Panc1 (cell line): ENCODE measurements around the gene CWC27. TPM values are rescaled to one million over a fixed set of nuclear protein-coding genes. Genes with fewer than 3 reads are reported as not detected.

Experiments
- ATAC-seq: fragments of 200-7000 bp; cut with Tn5 transposase; 2 replicates; pipeline ENCODE4 v1.9.1; 2020; ENCODE audit warnings: mild to moderate bottlenecking, moderate library complexity
- BruUV-seq: library from RNA; stranded (reverse); fragments of 400-500 nt; replicated peaks from 2 replicates; lab custom pipeline; 2021; lab: Mats Ljungman, UMichigan
- CTCF ChIA-PET: fragments of 300-600 bp; sonication (Branson Sonifier 250); formaldehyde crosslinking; loops from one replicate; lab custom pipeline; 2022; ENCODE audit warnings: antibody characterized with exemption; lab: Charles Lee
- POLR2A ChIA-PET: fragments of 300-600 bp; sonication (Branson Sonifier 250); formaldehyde crosslinking; loops from one replicate; lab custom pipeline; 2022; ENCODE audit warnings: antibody characterized with exemption; lab: Charles Lee
- DNase-seq: peaks from one replicate; pipeline ENCODE4 v3.0.0-alpha.2; 2010; ENCODE audit warnings: low read depth, low spot score
- H3K27ac ChIP-seq: 2 replicates; pipeline ENCODE4 v1.5.1; 2011; ENCODE audit warnings: mild to moderate bottlenecking, low read length, inconsistent platforms
- H3K27me3 ChIP-seq: fragments of 200-500 bp; sonication (Bioruptor generic); 2 replicates; pipeline ENCODE4 v1.6.0; 2014; ENCODE audit warnings: low read length, inconsistent platforms; ENCODE audit not compliant: control insufficient read depth, insufficient read depth
- H3K36me3 ChIP-seq: fragments of 200-500 bp; sonication (Bioruptor generic); 2 replicates; pipeline ENCODE4 v1.5.1; 2014; ENCODE audit warnings: inconsistent platforms, mild to moderate bottlenecking, low read length, moderate library complexity; ENCODE audit not compliant: control insufficient read depth, insufficient read depth
- H3K4me1 ChIP-seq: 2 replicates; pipeline ENCODE4 v1.5.1; 2011; ENCODE audit warnings: inconsistent platforms, mild to moderate bottlenecking, low read length, moderate library complexity; ENCODE audit not compliant: control insufficient read depth, insufficient read depth
- H3K4me3 ChIP-seq, 2 experiments: 2 replicates each; pipeline ENCODE4 v1.5.1; 2011 to 2012; ENCODE audit warnings: low read depth in 2 of 2, low read length in 2 of 2, mild to moderate bottlenecking in 2 of 2, inconsistent platforms in 1 of 2, moderate library complexity in 1 of 2
- H3K9me3 ChIP-seq: fragments of 200-500 bp; sonication (Bioruptor generic); 2 replicates; pipeline ENCODE4 v1.5.1; 2014; ENCODE audit warnings: low read depth, mild to moderate bottlenecking, inconsistent platforms, low read length, moderate library complexity; ENCODE audit not compliant: control insufficient read depth, insufficient read depth
- CTCF ChIP-seq: fragments of 450-650 bp; IDR thresholded peaks from 2 replicates; pipeline ENCODE4 v1.5.1; 2017; ENCODE audit warnings: mild to moderate bottlenecking
- POLR2AphosphoS5 ChIP-seq: IDR thresholded peaks from 2 replicates; pipeline ENCODE4 v1.6.1; 2012; ENCODE audit warnings: mild to moderate bottlenecking, low read depth, low read length, moderate library complexity
- SIN3A ChIP-seq: IDR thresholded peaks from 2 replicates; pipeline ENCODE4 v1.6.1; 2012; ENCODE audit warnings: low read depth, mild to moderate bottlenecking, low read length, moderate library complexity, borderline replicate concordance; ENCODE audit not compliant: insufficient read depth
- TCF7L2 ChIP-seq: IDR thresholded peaks from 2 replicates; pipeline ENCODE4 v1.6.1; 2011; ENCODE audit warnings: mild to moderate bottlenecking, low read depth, low read length, inconsistent platforms
- in situ Hi-C: cut with HindIII; loops from 2 replicates; pipeline ENCODE4 v1.10.0; 2016; ENCODE audit warnings: low sequenced_read_pairs, low pct_unique_long_range_greater_than_20kb
- intact Hi-C: fragments of 100-400 bp; cut with micrococcal nuclease; formaldehyde crosslinking; loops from one replicate; pipeline ENCODE4 v1.10.0; 2022; ENCODE audit not compliant: unreplicated experiment
- total RNA-seq: library from RNA; stranded (reverse); gene quantifications from one replicate; pipeline ENCODE4 v1.2.1, GENCODE V29; 2021; ENCODE audit not compliant: unreplicated experiment
- TF ChIP-seq, protein P1 (sequence below), 2 experiments: IDR thresholded peaks; 2 replicates each; pipeline ENCODE4 v1.6.1; 2011 to 2012; ENCODE audit warnings: low read depth in 2 of 2, control low read depth in 1 of 2, low read length in 1 of 2, mild to moderate bottlenecking in 1 of 2, moderate library complexity in 1 of 2; ENCODE audit not compliant: insufficient read depth in 1 of 2

Gene CWC27
- total RNA-seq, 1 experiment from 2014 or later, result 19.7 TPM

DNA sequence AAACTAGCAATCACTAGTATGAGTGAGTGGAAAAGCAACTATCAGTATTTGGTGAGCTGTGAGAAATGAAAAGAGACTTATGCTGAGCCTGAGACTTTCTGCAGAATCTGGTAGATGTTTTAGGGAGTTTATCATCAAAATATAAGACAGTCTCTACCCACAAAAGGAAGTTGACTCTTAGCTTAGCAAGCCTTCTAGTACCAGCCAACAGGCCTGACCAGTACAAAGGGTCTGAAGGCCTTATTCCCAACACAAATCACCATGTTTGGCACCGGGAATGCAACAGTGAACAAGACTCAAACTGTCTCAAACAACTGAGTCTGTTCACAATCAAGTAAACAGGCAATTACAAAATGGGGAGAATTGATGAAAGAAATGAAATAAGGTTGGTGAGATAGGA lies 244.4 kb downstream of the CWC27 start:
- POLR2A ChIA-PET, result no interaction called here
- intact Hi-C loops, result no loop called here
- CTCF ChIA-PET, result no interaction called here
- no peak for TF ChIP-seq SIN3A
- TF ChIP-seq, protein P1, sequence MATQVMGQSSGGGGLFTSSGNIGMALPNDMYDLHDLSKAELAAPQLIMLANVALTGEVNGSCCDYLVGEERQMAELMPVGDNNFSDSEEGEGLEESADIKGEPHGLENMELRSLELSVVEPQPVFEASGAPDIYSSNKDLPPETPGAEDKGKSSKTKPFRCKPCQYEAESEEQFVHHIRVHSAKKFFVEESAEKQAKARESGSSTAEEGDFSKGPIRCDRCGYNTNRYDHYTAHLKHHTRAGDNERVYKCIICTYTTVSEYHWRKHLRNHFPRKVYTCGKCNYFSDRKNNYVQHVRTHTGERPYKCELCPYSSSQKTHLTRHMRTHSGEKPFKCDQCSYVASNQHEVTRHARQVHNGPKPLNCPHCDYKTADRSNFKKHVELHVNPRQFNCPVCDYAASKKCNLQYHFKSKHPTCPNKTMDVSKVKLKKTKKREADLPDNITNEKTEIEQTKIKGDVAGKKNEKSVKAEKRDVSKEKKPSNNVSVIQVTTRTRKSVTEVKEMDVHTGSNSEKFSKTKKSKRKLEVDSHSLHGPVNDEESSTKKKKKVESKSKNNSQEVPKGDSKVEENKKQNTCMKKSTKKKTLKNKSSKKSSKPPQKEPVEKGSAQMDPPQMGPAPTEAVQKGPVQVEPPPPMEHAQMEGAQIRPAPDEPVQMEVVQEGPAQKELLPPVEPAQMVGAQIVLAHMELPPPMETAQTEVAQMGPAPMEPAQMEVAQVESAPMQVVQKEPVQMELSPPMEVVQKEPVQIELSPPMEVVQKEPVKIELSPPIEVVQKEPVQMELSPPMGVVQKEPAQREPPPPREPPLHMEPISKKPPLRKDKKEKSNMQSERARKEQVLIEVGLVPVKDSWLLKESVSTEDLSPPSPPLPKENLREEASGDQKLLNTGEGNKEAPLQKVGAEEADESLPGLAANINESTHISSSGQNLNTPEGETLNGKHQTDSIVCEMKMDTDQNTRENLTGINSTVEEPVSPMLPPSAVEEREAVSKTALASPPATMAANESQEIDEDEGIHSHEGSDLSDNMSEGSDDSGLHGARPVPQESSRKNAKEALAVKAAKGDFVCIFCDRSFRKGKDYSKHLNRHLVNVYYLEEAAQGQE (IDR thresholded peaks at IDR 0.05; ENCODE audit: insufficient read depth in 1 of 2, low read depth in 2 of 2, low read length in 1 of 2), result no peak
- TF ChIP-seq POLR2AphosphoS5, result no peak
- TF ChIP-seq TCF7L2, result no peak
- TF ChIP-seq CTCF, result no peak
- ATAC-seq (no peak), DNase-seq (no peak)
- no peak overlapping the region for H3K4me3 ChIP-seq
- no peaks in the 10 kb centered on the region for H3K4me1 ChIP-seq
- in situ Hi-C loops, result no loop called here
- H3K36me3 ChIP-seq, result no peaks in the 10 kb centered on the region
- no peaks in the 10 kb centered on the region for H3K27me3 ChIP-seq
- no peak overlapping the region for H3K27ac ChIP-seq
- BruUV-seq, result no TSS peak
- H3K9me3 ChIP-seq, result no peaks in the 10 kb centered on the region

GRCh38 chr5:65014769-65015168 lies 246.0 kb downstream of the CWC27 start:
- Histone ChIP-seq H3K4me3 (no peak overlapping the region), H3K36me3 (no peaks in the 10 kb centered on the region), H3K27me3 (no peaks in the 10 kb centered on the region), H3K9me3 (no peaks in the 10 kb centered on the region), H3K27ac (no peak overlapping the region), H3K4me1 (no peaks in the 10 kb centered on the region)
- TF ChIP-seq, protein P1 (IDR thresholded peaks at IDR 0.05; ENCODE audit: insufficient read depth in 1 of 2, low read depth in 2 of 2, low read length in 1 of 2), result no peak
- TF ChIP-seq SIN3A (no peak), TCF7L2 (no peak), CTCF (no peak), POLR2AphosphoS5 (no peak)
- no peak for DNase-seq
- in situ Hi-C loops (no loop called here), intact Hi-C loops (no loop called here)
- no peak for ATAC-seq
- no TSS peak for BruUV-seq
- POLR2A ChIA-PET, result no interaction called here
- CTCF ChIA-PET, result no interaction called here
